ENCODE data around the gene ITGA8.

GRCh38 chr10:15562578-15562977 lies 157.1 kb downstream of the ITGA8 start:
- no peak for TF ChIP-seq REST (IDR thresholded peaks at IDR 0.05; ENCODE audit: low read depth)
- TF ChIP-seq CTCF (IDR thresholded peaks at IDR 0.05 in 2 of 3, conservative IDR thresholded peaks at IDR 0.05 in 1 of 3; ENCODE audit: borderline replicate concordance in 1 of 3, insufficient read depth in 1 of 3, low read depth in 2 of 3, low read length in 2 of 3), result no peak
- no peak for TF ChIP-seq YY1 (IDR thresholded peaks at IDR 0.05; ENCODE audit: extremely low read depth, insufficient replicate concordance, low read depth, low read length)
- no peak for TF ChIP-seq EZH2 (IDR thresholded peaks at IDR 0.05)
- TF ChIP-seq TCF7L2 (IDR thresholded peaks at IDR 0.05; ENCODE audit: borderline replicate concordance, extremely low read depth, insufficient read depth, insufficient read length), result no peak
- TF ChIP-seq ZFX (IDR thresholded peaks at IDR 0.05), result no peak
- TF ChIP-seq ELF1 (IDR thresholded peaks at IDR 0.05; ENCODE audit: borderline replicate concordance, low read depth), result no peak
- TF ChIP-seq ATF3 (IDR thresholded peaks at IDR 0.05), result no peak
- TF ChIP-seq POLR2A (IDR thresholded peaks at IDR 0.05; ENCODE audit: borderline replicate concordance, extremely low read depth, insufficient read depth, insufficient read length), result no peak
- TF ChIP-seq POLR2AphosphoS5 (IDR thresholded peaks at IDR 0.05; ENCODE audit: low read depth, low read length), result no peak
- TF ChIP-seq RAD21 (IDR thresholded peaks at IDR 0.05; ENCODE audit: low read depth), result no peak
- TF ChIP-seq MAX (IDR thresholded peaks at IDR 0.05), result no peak
- no peak for TF ChIP-seq SIN3A (IDR thresholded peaks at IDR 0.05; ENCODE audit: low read depth)
